Measurements from ENCODE around the gene TPO.

DNA sequence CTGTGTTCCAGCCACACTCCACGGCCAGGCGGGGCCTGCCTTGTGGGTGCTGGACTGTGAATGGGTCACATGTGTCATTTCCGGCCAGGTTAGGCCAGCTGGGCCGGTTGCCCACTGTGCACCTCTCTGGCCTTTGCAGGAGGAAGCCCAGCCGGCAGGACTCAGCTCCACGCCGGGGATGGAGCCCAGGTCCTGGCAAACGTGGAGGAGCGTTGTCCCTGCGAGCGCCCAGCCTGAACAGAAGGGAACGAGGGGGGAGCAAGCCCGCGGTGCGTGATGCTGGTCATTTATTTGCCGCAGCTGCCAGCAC lies 178.2 kb downstream of the TPO start:
- no peak for TF ChIP-seq MXI1 (conservative IDR thresholded peaks at IDR 0.05; ENCODE audit: poor library complexity, severe bottlenecking)
- TF ChIP-seq, protein P1, sequence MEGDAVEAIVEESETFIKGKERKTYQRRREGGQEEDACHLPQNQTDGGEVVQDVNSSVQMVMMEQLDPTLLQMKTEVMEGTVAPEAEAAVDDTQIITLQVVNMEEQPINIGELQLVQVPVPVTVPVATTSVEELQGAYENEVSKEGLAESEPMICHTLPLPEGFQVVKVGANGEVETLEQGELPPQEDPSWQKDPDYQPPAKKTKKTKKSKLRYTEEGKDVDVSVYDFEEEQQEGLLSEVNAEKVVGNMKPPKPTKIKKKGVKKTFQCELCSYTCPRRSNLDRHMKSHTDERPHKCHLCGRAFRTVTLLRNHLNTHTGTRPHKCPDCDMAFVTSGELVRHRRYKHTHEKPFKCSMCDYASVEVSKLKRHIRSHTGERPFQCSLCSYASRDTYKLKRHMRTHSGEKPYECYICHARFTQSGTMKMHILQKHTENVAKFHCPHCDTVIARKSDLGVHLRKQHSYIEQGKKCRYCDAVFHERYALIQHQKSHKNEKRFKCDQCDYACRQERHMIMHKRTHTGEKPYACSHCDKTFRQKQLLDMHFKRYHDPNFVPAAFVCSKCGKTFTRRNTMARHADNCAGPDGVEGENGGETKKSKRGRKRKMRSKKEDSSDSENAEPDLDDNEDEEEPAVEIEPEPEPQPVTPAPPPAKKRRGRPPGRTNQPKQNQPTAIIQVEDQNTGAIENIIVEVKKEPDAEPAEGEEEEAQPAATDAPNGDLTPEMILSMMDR (IDR thresholded peaks at IDR 0.05; ENCODE audit: poor library complexity, severe bottlenecking) = no peak
- no peak for TF ChIP-seq TAF1 (IDR thresholded peaks at IDR 0.05; ENCODE audit: low read depth)
